Measurements from ENCODE around the gene PCDHGB4. TPM values are rescaled to one million over a fixed set of nuclear protein-coding genes. Genes with fewer than 3 reads are reported as not detected.

The PCDHGB4 gene
- total and polyA plus RNA-seq, 2 of the 4 experiments (the other 2 are of a cell fraction): 10.0 to 17.6 TPM

DNA sequence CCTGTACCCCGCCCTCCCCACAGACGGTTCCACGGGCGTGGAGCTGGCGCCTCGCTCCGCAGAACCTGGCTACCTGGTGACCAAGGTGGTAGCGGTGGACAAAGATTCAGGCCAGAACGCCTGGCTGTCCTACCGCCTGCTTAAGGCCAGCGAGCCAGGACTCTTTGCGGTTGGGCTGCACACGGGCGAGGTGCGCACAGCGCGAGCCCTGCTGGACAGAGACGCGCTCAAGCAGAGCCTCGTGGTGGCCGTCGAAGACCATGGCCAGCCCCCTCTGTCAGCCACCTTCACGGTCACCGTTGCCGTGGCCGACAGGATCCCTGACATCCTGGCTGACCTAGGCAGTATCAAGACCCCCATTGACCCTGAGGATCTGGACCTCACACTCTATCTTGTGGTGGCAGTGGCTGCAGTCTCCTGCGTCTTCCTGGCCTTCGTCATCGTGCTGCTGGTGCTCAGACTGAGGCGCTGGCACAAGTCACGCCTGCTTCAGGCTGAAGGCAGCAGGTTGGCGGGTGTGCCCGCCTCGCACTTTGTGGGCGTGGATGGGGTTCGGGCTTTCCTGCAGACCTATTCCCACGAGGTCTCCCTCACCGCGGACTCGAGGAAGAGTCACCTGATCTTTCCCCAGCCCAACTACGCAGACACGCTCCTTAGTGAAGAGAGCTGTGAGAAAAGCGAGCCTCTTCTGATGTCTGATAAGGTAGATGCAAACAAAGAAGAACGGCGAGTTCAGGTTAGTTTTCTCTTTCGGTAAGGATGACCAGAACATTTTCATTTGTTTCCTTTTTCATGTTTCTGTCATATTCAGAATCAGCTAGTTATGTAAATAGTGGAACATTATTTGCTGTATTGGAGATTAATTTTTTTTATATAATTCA is 21.2 kb upstream of the PCDHGB4 start:
- in situ Hi-C loops (cut with MboI; ENCODE audit: low sequenced_read_pairs) (no loop called here), intact Hi-C loops (cut with micrococcal nuclease) (no loop called here), dilution Hi-C loops (cut with HindIII; ENCODE audit: low sequenced_read_pairs, unreplicated experiment) (no loop called here)
- CTCF ChIA-PET: no interaction called here
- Histone ChIP-seq H3K18ac (ENCODE audit: low read depth, low read length) (no peak overlapping the region), H2AK9ac (replicated peaks; ENCODE audit: low read depth, low read length, poor library complexity) (no peak overlapping the region), H2AFZ (replicated peaks; ENCODE audit: low read length, poor library complexity) (no peak overlapping the region), H3K14ac (replicated peaks; ENCODE audit: low read depth, low read length) (no peak overlapping the region), H3K56ac (ENCODE audit: extremely low read depth, insufficient read depth, low read length) (no peak overlapping the region), H3K23ac (ENCODE audit: low read depth, low read length) (no peak overlapping the region), H3K27me3 (ENCODE audit: control insufficient read depth, insufficient read depth, low read length) (peaks cover 2% of the 10 kb centered on the region; the same call in 1 of the 2 replicates), H4K5ac (ENCODE audit: low read depth, low read length) (no peak overlapping the region), H3K4ac (ENCODE audit: low read depth, low read length) (no peak overlapping the region), H3K4me1 (ENCODE audit: control insufficient read depth, insufficient read depth, low read length) (peaks cover 2% of the 10 kb centered on the region; the same call in 1 of the 2 replicates), H2BK15ac (ENCODE audit: low read depth, low read length) (no peak overlapping the region), H3K79me1 (ENCODE audit: low read depth in 1 of 2, low read length in 2 of 2) (peaks cover 0 to 3% of the 10 kb centered on the region in 2 experiments; a peak in 1 of 4 replicates), H3K27ac (ENCODE audit: insufficient read depth, low read length) (no peak overlapping the region), H3K36me3 (ENCODE audit: control insufficient read depth, insufficient read depth, low read length) (peaks cover 20% of the 10 kb centered on the region), H3K9me3 (ENCODE audit: control insufficient read depth, insufficient read depth, low read length) (peaks cover 51% of the 10 kb centered on the region), H2BK120ac (ENCODE audit: low read depth, low read length) (no peak overlapping the region), H4K20me1 (ENCODE audit: insufficient read depth, low read length) (no peaks in the 10 kb centered on the region), H2AK5ac (ENCODE audit: low read depth, low read length) (no peak overlapping the region), H4K91ac (ENCODE audit: insufficient read depth, low read depth, low read length) (no peak overlapping the region), H4K8ac (ENCODE audit: low read depth in 2 of 2, low read length in 2 of 2) (no peak overlapping the region), H2BK5ac (ENCODE audit: low read depth, low read length, poor library complexity, severe bottlenecking) (no peak overlapping the region), H3K4me2 (ENCODE audit: low read depth, low read length) (no peak overlapping the region), H2BK20ac (ENCODE audit: low read depth, low read length) (no peak overlapping the region), H3K9ac (ENCODE audit: low read depth, low read length) (no peak overlapping the region), H3K4me3 (ENCODE audit: insufficient read depth, low read depth, low read length) (no peak overlapping the region), H3K9me1 (ENCODE audit: insufficient read depth, low read length) (no peaks in the 10 kb centered on the region)
- POLR2A ChIA-PET (ENCODE audit: unreplicated experiment): no interaction called here
- ATAC-seq (ENCODE audit: low read depth) (no peak), DNase-seq (no peak)
- TF ChIP-seq FOS (IDR thresholded peaks at IDR 0.05; ENCODE audit: low read depth, low read length) (no peak), RAD21 (IDR thresholded peaks at IDR 0.05; ENCODE audit: low read length) (no peak), CHD1 (IDR thresholded peaks at IDR 0.05; ENCODE audit: low read depth, low read length) (no peak), SMC3 (IDR thresholded peaks at IDR 0.05; ENCODE audit: low read depth, low read length) (no peak)
- TF ChIP-seq, protein P1, sequence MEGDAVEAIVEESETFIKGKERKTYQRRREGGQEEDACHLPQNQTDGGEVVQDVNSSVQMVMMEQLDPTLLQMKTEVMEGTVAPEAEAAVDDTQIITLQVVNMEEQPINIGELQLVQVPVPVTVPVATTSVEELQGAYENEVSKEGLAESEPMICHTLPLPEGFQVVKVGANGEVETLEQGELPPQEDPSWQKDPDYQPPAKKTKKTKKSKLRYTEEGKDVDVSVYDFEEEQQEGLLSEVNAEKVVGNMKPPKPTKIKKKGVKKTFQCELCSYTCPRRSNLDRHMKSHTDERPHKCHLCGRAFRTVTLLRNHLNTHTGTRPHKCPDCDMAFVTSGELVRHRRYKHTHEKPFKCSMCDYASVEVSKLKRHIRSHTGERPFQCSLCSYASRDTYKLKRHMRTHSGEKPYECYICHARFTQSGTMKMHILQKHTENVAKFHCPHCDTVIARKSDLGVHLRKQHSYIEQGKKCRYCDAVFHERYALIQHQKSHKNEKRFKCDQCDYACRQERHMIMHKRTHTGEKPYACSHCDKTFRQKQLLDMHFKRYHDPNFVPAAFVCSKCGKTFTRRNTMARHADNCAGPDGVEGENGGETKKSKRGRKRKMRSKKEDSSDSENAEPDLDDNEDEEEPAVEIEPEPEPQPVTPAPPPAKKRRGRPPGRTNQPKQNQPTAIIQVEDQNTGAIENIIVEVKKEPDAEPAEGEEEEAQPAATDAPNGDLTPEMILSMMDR (conservative IDR thresholded peaks at IDR 0.05; ENCODE audit: low read depth, low read length): no peak
- TF ChIP-seq, protein P2, sequence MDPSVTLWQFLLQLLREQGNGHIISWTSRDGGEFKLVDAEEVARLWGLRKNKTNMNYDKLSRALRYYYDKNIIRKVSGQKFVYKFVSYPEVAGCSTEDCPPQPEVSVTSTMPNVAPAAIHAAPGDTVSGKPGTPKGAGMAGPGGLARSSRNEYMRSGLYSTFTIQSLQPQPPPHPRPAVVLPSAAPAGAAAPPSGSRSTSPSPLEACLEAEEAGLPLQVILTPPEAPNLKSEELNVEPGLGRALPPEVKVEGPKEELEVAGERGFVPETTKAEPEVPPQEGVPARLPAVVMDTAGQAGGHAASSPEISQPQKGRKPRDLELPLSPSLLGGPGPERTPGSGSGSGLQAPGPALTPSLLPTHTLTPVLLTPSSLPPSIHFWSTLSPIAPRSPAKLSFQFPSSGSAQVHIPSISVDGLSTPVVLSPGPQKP (IDR thresholded peaks at IDR 0.05; ENCODE audit: borderline replicate concordance, low read depth, low read length): no peak
- no TSS peak for BruUV-seq (replicated peaks)
- 24% methylated on average over 10 of the region's 46 CpGs; no CpG with 5 or more reads in 1 of the 2 experiments for WGBS, 2 experiments (ENCODE audit: extremely low coverage in 2 of 2, insufficient read length in 1 of 2)
